ENCODE data around the gene ZBED3. TPM values are rescaled to one million over a fixed set of nuclear protein-coding genes. Genes with fewer than 3 reads are reported as not detected.
A peak's percentile ranks its signal among the peaks of the same experiment; 100 is the strongest.
"Not testable (repeated sequence)": the region's sequence is repeated elsewhere in the genome, so short reads cannot be mapped to it uniquely, and the experiment has no call there.

Gene ZBED3
- total RNA-seq, result 0.62 and 1.7 TPM in 2 replicates

- DNase-seq, result peak; percentile 81
- H3K27ac Mint-ChIP-seq, result peak within 1 kb of the TSS; percentile 75
- peak within 1 kb of the TSS; percentile 85 for H3K4me3 Mint-ChIP-seq
- intact Hi-C loops (cut with micrococcal nuclease), result no loop called here
- no peaks in the 10 kb centered on the region for H3K36me3 Mint-ChIP-seq (ENCODE audit: low read depth)
- peaks cover 17% of the 10 kb centered on the region for H3K27me3 Mint-ChIP-seq
- peaks cover 11% of the 10 kb centered on the region for H3K4me1 Mint-ChIP-seq
- no peaks in the 10 kb centered on the region for H3K9me3 Mint-ChIP-seq
These were observed at the start of gene ZBED3 for GRCh38 chr5:77086689-77087483. TSS of gene ZBED3 (minus strand) at chr5:77087285. CDS start at chr5:77077878, 9,407 bp downstream.

GRCh38 chr5:77133061-77133758 is 46.1 kb upstream of the ZBED3 start:
- Mint-ChIP-seq H3K4me3 (no peak overlapping the region), H3K27ac (no peak overlapping the region), H3K27me3 (peaks cover 27% of the 10 kb centered on the region), H3K36me3 (ENCODE audit: low read depth) (no peaks in the 10 kb centered on the region), H3K4me1 (peaks cover 4% of the 10 kb centered on the region), H3K9me3 (no peaks in the 10 kb centered on the region)
- intact Hi-C loops (cut with micrococcal nuclease), result no loop called here
- no peak for DNase-seq

GRCh38 chr5:77131361-77131760 is 44.3 kb upstream of the ZBED3 start:
- H3K27ac Mint-ChIP-seq, result no peak overlapping the region

GRCh38 chr5:77129391-77129990 is 42.4 kb upstream of the ZBED3 start:
- no peaks in the 10 kb centered on the region for H3K36me3 Mint-ChIP-seq (ENCODE audit: low read depth)
- peak; percentile 59 for DNase-seq
- no peak overlapping the region for H3K4me3 Mint-ChIP-seq
- intact Hi-C loops (cut with micrococcal nuclease), result no loop called here
- H3K27me3 Mint-ChIP-seq, result peaks cover 23% of the 10 kb centered on the region
- no peak overlapping the region for H3K27ac Mint-ChIP-seq
- H3K4me1 Mint-ChIP-seq, result no peaks in the 10 kb centered on the region
- H3K9me3 Mint-ChIP-seq, result no peaks in the 10 kb centered on the region

More at GRCh38 chr5:77131361-77131760, 44.3 kb upstream of the ZBED3 start:
- peaks cover 23% of the 10 kb centered on the region for H3K27me3 Mint-ChIP-seq
- no peak overlapping the region for H3K4me3 Mint-ChIP-seq
- no peak for DNase-seq
- H3K36me3 Mint-ChIP-seq (ENCODE audit: low read depth), result no peaks in the 10 kb centered on the region
- H3K4me1 Mint-ChIP-seq, result peaks cover 4% of the 10 kb centered on the region
- intact Hi-C loops (cut with micrococcal nuclease), result no loop called here
- no peaks in the 10 kb centered on the region for H3K9me3 Mint-ChIP-seq

GRCh38 chr5:77128411-77129061 is 41.5 kb upstream of the ZBED3 start:
- Mint-ChIP-seq H3K27me3 (peaks cover 23% of the 10 kb centered on the region), H3K27ac (no peak overlapping the region), H3K36me3 (ENCODE audit: low read depth) (no peaks in the 10 kb centered on the region), H3K4me3 (no peak overlapping the region), H3K9me3 (no peaks in the 10 kb centered on the region), H3K4me1 (no peaks in the 10 kb centered on the region)
- intact Hi-C loops (cut with micrococcal nuclease), result no loop called here
- no peak for DNase-seq

- Mint-ChIP-seq H3K27me3 (peaks cover 8% of the 10 kb centered on the region), H3K36me3 (ENCODE audit: low read depth) (no peaks in the 10 kb centered on the region), H3K4me3 (no peak overlapping the region), H3K4me1 (no peaks in the 10 kb centered on the region), H3K9me3 (no peaks in the 10 kb centered on the region), H3K27ac (peak overlapping the region; percentile 15)
- no peak for DNase-seq
- intact Hi-C loops (cut with micrococcal nuclease), result no loop called here
These were observed 36.0 kb upstream of the ZBED3 start for GRCh38 chr5:77123057-77123456.

- intact Hi-C loops (cut with micrococcal nuclease), result no loop called here
- no peaks in the 10 kb centered on the region for H3K4me1 Mint-ChIP-seq
- no peaks in the 10 kb centered on the region for H3K36me3 Mint-ChIP-seq (ENCODE audit: low read depth)
- no peak overlapping the region for H3K4me3 Mint-ChIP-seq
- no peaks in the 10 kb centered on the region for H3K9me3 Mint-ChIP-seq
- DNase-seq, result no peak
- peaks cover 8% of the 10 kb centered on the region for H3K27me3 Mint-ChIP-seq
- H3K27ac Mint-ChIP-seq, result no peak overlapping the region
These were observed 33.6 kb upstream of the ZBED3 start for GRCh38 chr5:77120706-77121105.

- intact Hi-C loops (cut with micrococcal nuclease), result no loop called here
- Mint-ChIP-seq H3K27ac (no peak overlapping the region), H3K36me3 (ENCODE audit: low read depth) (no peaks in the 10 kb centered on the region), H3K4me3 (no peak overlapping the region), H3K4me1 (no peaks in the 10 kb centered on the region), H3K27me3 (peaks cover 4% of the 10 kb centered on the region), H3K9me3 (no peaks in the 10 kb centered on the region)
- no peak for DNase-seq
These were observed 33.0 kb upstream of the ZBED3 start for GRCh38 chr5:77120086-77120485.

- Mint-ChIP-seq H3K27ac (no peak overlapping the region), H3K27me3 (no peaks in the 10 kb centered on the region), H3K4me1 (no peaks in the 10 kb centered on the region), H3K36me3 (ENCODE audit: low read depth) (no peaks in the 10 kb centered on the region), H3K4me3 (no peak overlapping the region), H3K9me3 (peaks cover 6% of the 10 kb centered on the region)
- intact Hi-C loops (cut with micrococcal nuclease), result no loop called here
- peak; percentile 32 for DNase-seq
These were observed 30.1 kb upstream of the ZBED3 start for GRCh38 chr5:77117161-77117560.

GRCh38 chr5:77107035-77107434 is 19.9 kb upstream of the ZBED3 start:
- intact Hi-C loops (cut with micrococcal nuclease); H3K27me3 Mint-ChIP-seq; H3K27ac Mint-ChIP-seq; H3K9me3 Mint-ChIP-seq; H3K4me1 Mint-ChIP-seq; H3K4me3 Mint-ChIP-seq; DNase-seq; H3K36me3 Mint-ChIP-seq (ENCODE audit: low read depth): not testable (repeated sequence)

- H3K27me3 Mint-ChIP-seq, result peaks cover 2% of the 10 kb centered on the region
- H3K9me3 Mint-ChIP-seq, result no peaks in the 10 kb centered on the region
- peaks cover 2% of the 10 kb centered on the region for H3K4me1 Mint-ChIP-seq
- H3K36me3 Mint-ChIP-seq (ENCODE audit: low read depth), result no peaks in the 10 kb centered on the region
- H3K4me3 Mint-ChIP-seq, result no peak overlapping the region
- no peak for DNase-seq
- H3K27ac Mint-ChIP-seq, result no peak overlapping the region
- intact Hi-C loops (cut with micrococcal nuclease), result no loop called here
These were observed 17.7 kb upstream of the ZBED3 start for GRCh38 chr5:77104813-77105212.

GRCh38 chr5:77103457-77103856 is 16.4 kb upstream of the ZBED3 start:
- H3K4me1 Mint-ChIP-seq, result peaks cover 2% of the 10 kb centered on the region
- no peaks in the 10 kb centered on the region for H3K27me3 Mint-ChIP-seq
- no peak overlapping the region for H3K27ac Mint-ChIP-seq
- no peaks in the 10 kb centered on the region for H3K36me3 Mint-ChIP-seq (ENCODE audit: low read depth)
- H3K9me3 Mint-ChIP-seq, result no peaks in the 10 kb centered on the region
- no peak for DNase-seq
- no peak overlapping the region for H3K4me3 Mint-ChIP-seq
- intact Hi-C loops (cut with micrococcal nuclease), result no loop called here

- peaks cover 2% of the 10 kb centered on the region for H3K4me1 Mint-ChIP-seq
- DNase-seq, result peak; percentile 37
These were observed 15.5 kb upstream of the ZBED3 start for GRCh38 chr5:77102549-77102948.

GRCh38 chr5:77101298-77101697 is 14.2 kb upstream of the ZBED3 start:
- Mint-ChIP-seq H3K36me3 (ENCODE audit: low read depth) (no peaks in the 10 kb centered on the region), H3K4me3 (no peak overlapping the region), H3K27me3 (peaks cover 5% of the 10 kb centered on the region), H3K27ac (no peak overlapping the region), H3K9me3 (no peaks in the 10 kb centered on the region), H3K4me1 (peaks cover 2% of the 10 kb centered on the region)
- peak; percentile 25 for DNase-seq
- intact Hi-C loops (cut with micrococcal nuclease), result no loop called here

More at GRCh38 chr5:77102549-77102948, 15.5 kb upstream of the ZBED3 start:
- Mint-ChIP-seq H3K36me3 (ENCODE audit: low read depth) (no peaks in the 10 kb centered on the region), H3K4me3 (no peak overlapping the region), H3K27me3 (no peaks in the 10 kb centered on the region), H3K9me3 (no peaks in the 10 kb centered on the region), H3K27ac (no peak overlapping the region)
- intact Hi-C loops (cut with micrococcal nuclease), result no loop called here

Measured in activated CD4-positive, alpha-beta T cell treated with anti-CD3 and anti-CD28 coated beads, Interleukin-2, amount 10 ng/mL, durations not matched to agents 24 days and 14 days (primary cell).